ENCODE data around the gene ENO2.
A peak's percentile ranks its signal among the peaks of the same experiment; 100 is the strongest.

ENO2 gene

DNA sequence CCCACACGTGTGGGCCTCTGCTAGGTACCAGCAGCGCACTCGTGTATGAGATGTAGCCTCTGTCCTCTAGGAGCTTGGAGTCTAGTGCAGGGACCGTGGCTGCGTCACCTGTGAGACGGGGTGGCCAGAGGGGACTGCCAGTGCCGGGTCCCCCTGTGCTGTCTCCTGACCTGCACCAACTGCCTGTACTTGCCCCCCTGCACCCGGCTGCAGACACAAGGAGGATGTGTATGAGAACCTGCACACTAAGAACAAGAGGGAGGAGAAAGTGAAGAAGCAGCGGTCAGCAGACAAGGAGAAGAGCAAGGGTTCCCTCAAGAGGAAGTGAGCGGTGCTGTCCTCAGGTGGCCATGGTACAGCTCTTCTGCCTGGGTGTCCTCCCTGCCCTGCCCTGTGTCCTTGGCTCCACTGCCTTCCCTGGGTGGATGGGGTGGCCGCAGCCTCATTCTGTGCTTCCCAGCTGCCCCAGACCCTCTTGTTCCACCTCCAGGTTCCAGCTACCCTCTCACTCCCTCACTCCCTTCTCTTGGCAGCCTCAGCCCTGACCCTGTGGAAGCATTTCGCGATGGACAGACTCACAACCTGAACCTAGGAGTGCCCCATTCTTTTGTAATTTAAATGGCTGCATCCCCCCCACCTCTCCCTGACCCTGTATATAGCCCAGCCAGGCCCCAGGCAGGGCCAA lies 46.4 kb downstream of the ENO2 start:
- DNase-seq (ENCODE audit: low spot score) = peak; percentile 53

DNA sequence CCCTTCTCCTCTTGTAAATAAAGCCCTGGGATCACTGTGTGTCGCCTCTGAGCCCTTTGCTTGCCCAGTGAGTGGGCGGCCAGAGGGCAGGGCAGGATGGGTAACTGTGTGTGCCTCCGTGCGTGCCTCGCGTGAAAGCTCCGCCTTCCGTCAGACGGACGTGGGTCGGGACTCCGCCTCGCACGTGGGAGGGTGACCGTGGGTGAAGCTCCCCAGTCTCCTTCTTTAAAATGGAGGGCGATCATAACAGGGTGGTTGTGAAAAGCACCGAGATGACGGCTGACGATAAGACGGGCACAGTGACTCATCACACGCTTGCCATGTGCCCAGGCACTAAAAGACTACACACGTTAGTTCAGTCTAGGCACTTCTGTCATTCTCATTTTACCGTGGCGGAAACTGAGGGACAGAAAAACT lies 46.9 kb downstream of the ENO2 start:
- DNase-seq (ENCODE audit: low spot score) = peak; percentile 94

GRCh38 chr12:6961695-6962284 lies 47.4 kb downstream of the ENO2 start:
- DNase-seq (ENCODE audit: low spot score) = peak; percentile 83

GRCh38 chr12:6962285-6963015 lies 48.1 kb downstream of the ENO2 start:
- DNase-seq (ENCODE audit: low spot score) = no peak

- no peak for DNase-seq (ENCODE audit: low spot score)
Measured at GRCh38 chr12:6963016-6963731, 48.8 kb downstream of the ENO2 start.

DNA sequence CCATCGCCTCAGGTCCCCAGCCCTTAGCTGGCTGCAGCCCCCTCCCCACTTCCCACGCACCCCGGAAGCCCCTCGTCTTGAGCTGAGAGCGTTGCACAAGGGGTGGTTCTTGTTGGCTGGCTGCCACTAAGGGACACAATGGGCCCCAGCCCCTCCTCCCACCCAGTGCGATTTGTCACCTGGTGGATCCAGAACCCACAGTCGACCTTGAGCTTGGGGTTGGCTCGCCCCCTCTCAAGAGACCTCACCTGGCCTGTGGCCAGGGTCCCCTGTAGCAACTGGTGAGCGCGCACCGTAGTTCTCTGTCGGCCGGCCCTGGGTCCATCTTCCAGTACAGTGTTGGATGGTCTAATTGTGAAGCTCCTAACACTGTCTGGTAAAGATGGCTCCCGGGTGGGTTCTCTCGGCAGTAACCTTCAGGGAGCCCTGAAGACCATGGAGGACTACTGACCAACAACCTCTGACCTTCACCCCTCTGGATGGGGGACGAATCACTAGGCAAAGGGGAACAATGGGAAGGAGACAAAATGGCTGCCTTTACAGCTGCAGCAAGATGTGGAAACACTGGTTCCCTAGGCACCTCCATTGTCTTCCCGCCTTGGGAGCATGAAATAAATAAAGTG lies 49.5 kb downstream of the ENO2 start:
- DNase-seq (ENCODE audit: low spot score) = no peak

DNA sequence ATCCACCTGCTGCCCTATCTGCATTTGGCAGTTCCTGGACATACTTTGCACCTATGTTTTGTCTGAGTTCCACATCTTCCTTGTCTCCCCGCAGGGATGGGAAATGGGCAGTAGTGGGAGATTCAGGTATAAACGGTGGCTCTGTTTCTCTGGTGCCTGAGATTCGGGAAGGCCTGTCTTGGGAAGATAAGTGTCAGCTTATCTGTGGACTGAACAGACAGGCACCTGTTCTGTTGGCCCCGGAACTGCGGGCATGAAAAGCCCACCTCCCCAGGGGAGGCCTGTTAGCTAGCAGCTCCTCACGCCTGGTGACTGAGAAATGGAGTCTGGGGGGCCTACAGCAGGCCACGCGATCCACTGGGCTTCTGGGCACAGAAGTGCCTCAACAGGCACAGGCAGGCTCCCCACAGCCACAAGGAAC lies 50.2 kb downstream of the ENO2 start:
- DNase-seq (ENCODE audit: low spot score) = peak; percentile 30

DNA sequence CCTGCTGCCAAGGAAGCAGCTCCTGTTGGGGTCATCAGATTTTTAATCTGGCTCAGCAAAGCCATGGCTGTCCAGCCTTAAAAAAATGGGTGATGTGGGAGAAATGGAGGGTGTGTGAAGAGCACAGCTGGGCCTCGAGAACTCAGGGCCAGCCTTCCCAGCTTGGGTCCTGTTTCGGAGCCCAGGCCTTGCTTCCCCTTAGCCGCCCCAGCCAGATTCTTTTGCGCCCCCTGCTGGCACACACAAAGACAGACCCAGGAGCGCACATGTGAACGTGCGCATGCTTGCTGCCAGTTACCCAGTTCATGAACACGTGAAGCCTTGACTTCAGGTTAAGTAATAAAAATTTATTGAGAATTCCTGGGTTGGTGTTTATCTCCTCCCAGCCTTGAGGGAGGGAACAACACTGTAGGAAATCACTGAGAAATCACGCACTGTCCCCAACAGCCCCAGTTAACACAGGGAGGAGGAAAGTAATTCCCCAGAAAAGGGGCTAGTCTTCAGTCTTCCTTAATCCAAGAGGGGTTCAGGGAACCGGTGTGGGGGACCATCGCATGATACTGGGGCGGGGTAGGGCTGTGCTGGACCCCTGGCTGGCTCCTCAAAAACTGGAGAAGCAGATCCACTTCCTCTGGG lies 50.8 kb downstream of the ENO2 start:
- DNase-seq (ENCODE audit: low spot score) = peak; percentile 90

DNA sequence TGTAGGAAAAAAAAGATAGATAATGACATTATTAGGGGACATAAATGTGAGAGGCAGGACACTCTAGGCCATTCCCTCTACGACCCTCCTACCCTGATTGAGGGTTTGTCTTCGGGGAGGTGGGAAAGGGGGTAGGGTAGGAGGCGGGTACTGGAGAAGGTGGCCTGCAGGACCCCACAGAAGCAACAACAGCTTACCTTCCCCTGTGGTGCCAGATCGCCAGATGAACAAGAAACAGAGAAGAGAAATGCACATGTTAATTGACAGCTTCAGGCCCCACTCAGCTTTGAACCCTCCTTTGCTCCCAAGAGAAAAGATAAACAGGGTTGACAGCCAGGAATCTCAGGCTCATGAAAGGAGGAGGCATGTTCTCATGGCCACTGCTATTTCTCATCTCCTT lies 51.3 kb downstream of the ENO2 start:
- no peak for DNase-seq (ENCODE audit: low spot score)

GRCh38 chr12:6966351-6966750 lies 52.0 kb downstream of the ENO2 start:
- no peak for DNase-seq (ENCODE audit: low spot score)

GRCh38 chr12:6967651-6968100 lies 53.3 kb downstream of the ENO2 start:
- no peak for DNase-seq (ENCODE audit: low spot score)

GRCh38 chr12:6968426-6968825 lies 54.0 kb downstream of the ENO2 start:
- no peak for DNase-seq (ENCODE audit: low spot score)

DNA sequence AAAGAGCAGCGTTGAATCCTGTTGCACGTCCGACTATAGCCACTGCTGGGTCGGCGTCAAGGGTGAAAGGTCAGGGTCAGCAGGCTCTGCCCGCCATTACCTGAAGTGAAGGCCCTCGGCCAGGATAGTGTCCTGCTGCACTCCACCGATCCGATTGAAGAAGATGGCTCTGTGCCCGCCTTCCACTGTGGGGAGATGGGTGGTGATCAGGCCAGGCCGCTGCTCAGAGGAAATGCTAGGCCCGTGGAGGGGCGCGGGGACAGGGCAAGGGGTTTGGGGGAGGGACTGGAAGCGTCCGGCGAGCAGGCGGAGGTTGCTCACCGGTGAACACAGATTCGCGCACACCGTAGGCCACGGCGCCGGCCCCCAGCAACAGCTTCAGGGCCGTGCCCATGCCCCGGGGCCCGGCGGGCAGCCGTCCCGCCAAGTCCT lies 55.7 kb downstream of the ENO2 start:
- DNase-seq (ENCODE audit: low spot score) = peak; percentile 30
